Suprapubic skin (tissue), 3 donors: ENCODE data around the gene NCAM1.

Source experiments
- CTCF ChIP-seq, 2 donors: fragments of 200-600 bp in 1 of 2; fragments of 450-650 bp in 1 of 2; sonication (generic) in 1 of 2; IDR thresholded peaks; one replicate each; pipeline ENCODE4 v1.5.1; 2016 to 2019; ENCODE audit warnings: antibody characterized with exemption in 2 of 2, mild to moderate bottlenecking in 1 of 2, moderate library complexity in 1 of 2
- POLR2A ChIP-seq, 2 donors: fragments of 450-650 bp; IDR thresholded peaks; one replicate each; pipeline ENCODE4 v1.6.1; 2017; ENCODE audit warnings: antibody characterized with exemption in 2 of 2, mild to moderate bottlenecking in 2 of 2, moderate library complexity in 2 of 2

GRCh38 chr11:112997857-112998466 lies 36.7 kb downstream of the NCAM1 start:
- TF ChIP-seq CTCF (IDR thresholded peaks at IDR 0.05) (no peak), POLR2A (IDR thresholded peaks at IDR 0.05) (no peak)
